SU-DHL-6 (cell line): ENCODE measurements around the gene CBX1.
A peak's percentile ranks its signal among the peaks of the same experiment; 100 is the strongest.

Source experiments
- H2AFZ ChIP-seq: fragments of 200-600 bp; sonication (generic); 2 replicates; pipeline ENCODE4 v1.6.1; 2014; ENCODE audit warnings: low read depth, mild to moderate bottlenecking, moderate library complexity, mixed read lengths, antibody characterized with exemption, low read length; ENCODE audit not compliant: severe bottlenecking
- H3F3A ChIP-seq: fragments of 200-600 bp; shearing (Covaris generic); 2 replicates; pipeline ENCODE4 v1.6.0; 2016; ENCODE audit warnings: antibody characterized with exemption, mild to moderate bottlenecking; ENCODE audit not compliant: insufficient read depth
- H3K27ac ChIP-seq: fragments of 200-600 bp; sonication (generic); 2 replicates; pipeline ENCODE4 v1.5.1; 2016; ENCODE audit warnings: low read depth, mild to moderate bottlenecking, low read length, moderate library complexity, mixed read lengths
- H3K27me3 ChIP-seq: fragments of 200-600 bp; sonication (generic), shearing (Covaris generic); 2 replicates; pipeline ENCODE4 v1.6.0; 2014; ENCODE audit warnings: mild to moderate bottlenecking, low read length
- H3K36me3 ChIP-seq: fragments of 200-600 bp; sonication (generic); 2 replicates; pipeline ENCODE4 v1.6.1; 2014; ENCODE audit warnings: mild to moderate bottlenecking, low read length, mixed read lengths
- H3K4me2 ChIP-seq: fragments of 300-600, 200-600 bp; shearing (Covaris generic), sonication (generic); 2 replicates; pipeline ENCODE4 v1.6.0; 2014; ENCODE audit warnings: low read length, low read depth, mild to moderate bottlenecking; ENCODE audit not compliant: poor library complexity, severe bottlenecking
- H3K4me3 ChIP-seq: fragments of 200-600 bp; sonication (generic); 2 replicates; pipeline ENCODE4 v1.5.1; 2014; ENCODE audit warnings: antibody characterized with exemption, low read length, mild to moderate bottlenecking, mixed read lengths; ENCODE audit not compliant: insufficient read depth, poor library complexity, severe bottlenecking
- H3K79me2 ChIP-seq: fragments of 200-600 bp; sonication (generic); 2 replicates; pipeline ENCODE4 v1.6.1; 2014; ENCODE audit warnings: mild to moderate bottlenecking, low read length, moderate library complexity; ENCODE audit not compliant: insufficient read depth
- H3K9ac ChIP-seq: fragments of 200-600 bp; sonication (generic); 2 replicates; pipeline ENCODE4 v1.7.0; 2014; ENCODE audit warnings: mild to moderate bottlenecking, low read length
- H3K9me2 ChIP-seq: fragments of 200-600 bp; sonication (generic); replicated peaks from 2 replicates; pipeline ENCODE4 v1.6.1; 2014; ENCODE audit warnings: low read length; ENCODE audit not compliant: insufficient read depth
- H3K9me3 ChIP-seq: fragments of 200-600 bp; sonication (generic); 2 replicates; pipeline ENCODE4 v1.6.1; 2014; ENCODE audit warnings: low read length, mixed read lengths; ENCODE audit not compliant: insufficient read depth
- H4K20me1 ChIP-seq: fragments of 200-600 bp; sonication (generic); 2 replicates; pipeline ENCODE4 v1.6.1; 2014; ENCODE audit warnings: low read depth, mild to moderate bottlenecking, antibody characterized with exemption, low read length, moderate library complexity, mixed read lengths
- EZH2phosphoT487 ChIP-seq: fragments of 200-600 bp; sonication (generic), shearing (Covaris generic); conservative IDR thresholded peaks from 2 replicates; pipeline ENCODE4 v1.6.1; 2018; ENCODE audit warnings: mild to moderate bottlenecking, antibody characterized with exemption, low read length, moderate library complexity, mixed read lengths
- TF ChIP-seq, protein P1 (sequence below): fragments of 200-600 bp; sonication (generic); IDR thresholded peaks from one replicate; pipeline ENCODE4 v1.5.1; 2017; ENCODE audit warnings: antibody characterized with exemption, mild to moderate bottlenecking, low read length, moderate library complexity; ENCODE audit not compliant: insufficient read depth, poor library complexity, severe bottlenecking

The CBX1 gene

DNA sequence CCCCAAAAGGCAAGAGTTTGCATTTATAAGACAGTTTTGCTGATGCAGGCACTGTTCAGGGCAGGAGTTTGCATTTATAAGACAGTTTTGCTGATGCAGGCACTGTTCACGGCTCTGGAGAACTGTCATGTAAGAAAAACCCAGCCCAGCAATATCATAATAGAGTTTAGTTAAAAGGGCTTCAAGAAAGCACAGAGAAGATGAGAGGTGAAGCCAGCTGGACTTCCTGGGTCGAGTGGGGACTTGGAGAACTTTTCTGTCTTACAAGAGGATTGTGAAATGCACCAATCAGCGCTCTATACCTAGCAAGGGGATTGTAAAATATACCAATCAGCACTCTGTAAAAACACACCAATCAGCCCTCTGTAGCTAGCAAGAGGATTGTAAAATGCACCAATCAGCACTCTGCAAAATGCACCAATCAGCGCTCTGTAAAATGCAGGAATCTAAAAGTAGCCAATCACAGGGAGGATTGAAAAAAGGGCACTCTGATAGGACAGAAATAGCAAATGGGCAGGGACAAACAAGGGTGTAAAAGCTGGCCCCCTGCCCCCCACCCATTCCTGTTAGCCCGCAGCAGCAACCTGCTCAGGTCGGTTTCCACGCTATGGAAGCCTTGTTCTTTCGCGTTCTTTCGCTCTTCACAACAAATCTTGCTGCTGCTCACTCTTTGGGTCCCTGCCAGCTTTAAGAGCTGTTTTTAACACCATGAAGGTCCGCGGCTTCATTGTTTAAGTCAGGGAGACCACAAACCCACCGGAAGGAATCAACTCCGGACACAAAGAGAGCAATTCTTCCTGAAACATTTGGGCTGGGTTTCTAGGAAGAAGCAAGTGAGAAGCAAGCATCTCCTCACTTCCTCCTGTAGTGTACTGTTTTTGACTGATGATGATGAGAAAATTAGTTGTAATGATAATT lies 1.8 kb upstream of the CBX1 start:
- H3K9me2 ChIP-seq = no peaks in the 10 kb centered on the region
- H3K79me2 ChIP-seq = peaks cover 34% of the 10 kb centered on the region
- H3K36me3 ChIP-seq = no peaks in the 10 kb centered on the region
- no peak for TF ChIP-seq EZH2phosphoT487
- TF ChIP-seq, protein P1, sequence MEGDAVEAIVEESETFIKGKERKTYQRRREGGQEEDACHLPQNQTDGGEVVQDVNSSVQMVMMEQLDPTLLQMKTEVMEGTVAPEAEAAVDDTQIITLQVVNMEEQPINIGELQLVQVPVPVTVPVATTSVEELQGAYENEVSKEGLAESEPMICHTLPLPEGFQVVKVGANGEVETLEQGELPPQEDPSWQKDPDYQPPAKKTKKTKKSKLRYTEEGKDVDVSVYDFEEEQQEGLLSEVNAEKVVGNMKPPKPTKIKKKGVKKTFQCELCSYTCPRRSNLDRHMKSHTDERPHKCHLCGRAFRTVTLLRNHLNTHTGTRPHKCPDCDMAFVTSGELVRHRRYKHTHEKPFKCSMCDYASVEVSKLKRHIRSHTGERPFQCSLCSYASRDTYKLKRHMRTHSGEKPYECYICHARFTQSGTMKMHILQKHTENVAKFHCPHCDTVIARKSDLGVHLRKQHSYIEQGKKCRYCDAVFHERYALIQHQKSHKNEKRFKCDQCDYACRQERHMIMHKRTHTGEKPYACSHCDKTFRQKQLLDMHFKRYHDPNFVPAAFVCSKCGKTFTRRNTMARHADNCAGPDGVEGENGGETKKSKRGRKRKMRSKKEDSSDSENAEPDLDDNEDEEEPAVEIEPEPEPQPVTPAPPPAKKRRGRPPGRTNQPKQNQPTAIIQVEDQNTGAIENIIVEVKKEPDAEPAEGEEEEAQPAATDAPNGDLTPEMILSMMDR = no peak
- H2AFZ ChIP-seq = peak overlapping the region; percentile 35
- H4K20me1 ChIP-seq = no peaks in the 10 kb centered on the region; the same call in 1 of the 2 replicates
- no peak overlapping the region for H3K9ac ChIP-seq
- no peak overlapping the region for H3K4me3 ChIP-seq
- H3K4me2 ChIP-seq = no peak overlapping the region
- no peak overlapping the region for H3K27ac ChIP-seq
- peaks cover 8% of the 10 kb centered on the region; the same call in 1 of the 2 replicates for H3K9me3 ChIP-seq
- peaks cover 12% of the 10 kb centered on the region for H3F3A ChIP-seq
- no peaks in the 10 kb centered on the region for H3K27me3 ChIP-seq

DNA sequence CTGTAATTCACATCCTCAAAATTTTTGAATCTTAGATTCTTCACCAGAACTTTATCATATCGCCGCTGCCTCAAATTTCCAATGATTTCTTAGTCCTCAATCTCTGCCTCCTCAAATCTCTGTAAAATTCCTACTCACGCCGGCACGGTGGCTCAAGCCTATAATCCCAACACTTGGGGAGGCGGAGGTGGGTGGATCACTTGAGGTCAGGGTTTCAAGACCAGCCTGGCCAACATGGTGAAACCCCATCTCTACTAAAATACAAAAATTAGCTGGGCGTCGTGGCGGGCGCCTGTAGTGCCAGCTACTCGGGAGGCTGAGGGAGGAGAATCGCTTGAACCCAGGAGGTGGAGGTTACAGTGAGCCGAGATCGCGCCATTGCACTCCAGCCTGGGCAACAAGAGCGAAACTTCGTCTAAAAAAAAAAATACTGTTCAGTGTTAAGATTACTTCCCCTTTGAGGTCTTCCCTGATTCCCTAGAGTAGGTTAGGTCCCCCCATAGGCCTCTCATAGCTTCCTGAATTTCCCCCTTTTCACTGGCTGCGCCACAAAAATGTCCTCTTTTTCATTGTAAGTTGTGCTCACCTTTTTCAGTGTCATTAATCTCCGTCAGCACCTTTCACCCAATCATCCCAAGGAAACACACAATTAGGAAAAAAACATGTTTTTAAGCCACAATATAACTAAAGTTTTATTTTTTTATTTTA lies 919 bp upstream of the CBX1 start:
- H3K27ac ChIP-seq = peak overlapping the region; percentile 65; the same call in 1 of the 2 replicates
- H3K4me2 ChIP-seq = peak overlapping the region; percentile 96
- H4K20me1 ChIP-seq = peaks cover 5% of the 10 kb centered on the region; the same call in 1 of the 2 replicates
- peak overlapping the region; percentile 35 for H2AFZ ChIP-seq
- H3K9me3 ChIP-seq = peaks cover 8% of the 10 kb centered on the region; the same call in 1 of the 2 replicates
- no peaks in the 10 kb centered on the region for H3K27me3 ChIP-seq
- H3K79me2 ChIP-seq = peaks cover 39% of the 10 kb centered on the region
- no peaks in the 10 kb centered on the region for H3K9me2 ChIP-seq
- peak overlapping the region; percentile 27 for H3K4me3 ChIP-seq
- H3K9ac ChIP-seq = no peak overlapping the region
- no peaks in the 10 kb centered on the region for H3K36me3 ChIP-seq
- H3F3A ChIP-seq = peaks cover 19% of the 10 kb centered on the region
- no peak for TF ChIP-seq EZH2phosphoT487
- TF ChIP-seq, protein P1 = no peak

DNA sequence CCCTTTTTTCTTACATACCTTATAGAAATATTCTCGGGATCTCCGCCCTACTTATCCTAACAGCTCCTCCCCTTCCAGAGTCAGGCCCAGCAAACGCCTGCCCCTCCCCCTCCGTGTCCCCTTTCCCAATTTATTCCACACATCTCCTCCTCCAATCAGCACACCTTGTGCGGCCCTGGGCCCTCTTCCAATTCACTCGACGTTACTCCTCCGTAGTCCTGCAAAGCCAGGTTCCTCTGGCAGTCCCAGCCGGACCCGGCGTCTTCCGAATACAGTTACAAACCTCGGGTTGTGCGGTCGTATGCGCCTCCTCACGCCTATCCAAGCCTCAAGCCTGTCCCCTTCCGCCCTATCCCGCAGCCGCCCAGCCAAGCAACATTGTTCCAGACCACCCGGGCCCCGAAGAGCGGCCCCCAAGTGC lies 677 bp downstream of the CBX1 start:
- TF ChIP-seq, protein P1 = no peak
- no peak for TF ChIP-seq EZH2phosphoT487
- Histone ChIP-seq H3K4me2 (peak overlapping the region; percentile 96), H3K4me3 (peak overlapping the region; percentile 78), H3K36me3 (no peaks in the 10 kb centered on the region), H4K20me1 (peaks cover 5% of the 10 kb centered on the region; the same call in 1 of the 2 replicates), H3K9ac (peak overlapping the region; percentile 83), H3F3A (peaks cover 19% of the 10 kb centered on the region), H2AFZ (peak overlapping the region; percentile 36), H3K79me2 (peaks cover 55% of the 10 kb centered on the region), H3K27me3 (no peaks in the 10 kb centered on the region), H3K27ac (peak overlapping the region; percentile 65), H3K9me2 (no peaks in the 10 kb centered on the region), H3K9me3 (peaks cover 8% of the 10 kb centered on the region; the same call in 1 of the 2 replicates)
